Activated B cell treated with CpG ODN at 0.5 μM for 24 hours (primary cell): ENCODE data around the gene PGF. TPM values are rescaled to one million over a fixed set of nuclear protein-coding genes. Genes with fewer than 3 reads are reported as not detected.

ENCODE experiments used
- ATAC-seq: fragments of 200-7000 bp; cut with Tn5 transposase; one replicate; pipeline ENCODE4 v1.10.0; 2021; ENCODE audit warnings: low read depth, mild to moderate bottlenecking, moderate library complexity
- CTCF ChIA-PET: fragments of 350-600 bp; sonication (Branson Sonifier 250); formaldehyde crosslinking; loops from one replicate; lab custom pipeline; 2021; ENCODE audit warnings: antibody characterized with exemption; lab: Charles Lee
- POLR2A ChIA-PET: fragments of 350-600 bp; sonication (Branson Sonifier 250); formaldehyde crosslinking; loops from one replicate; lab custom pipeline; 2021; ENCODE audit warnings: antibody characterized with exemption; lab: Charles Lee
- DNase-seq: peaks from one replicate; pipeline ENCODE4 v3.0.0; 2022
- H3K27ac Mint-ChIP-seq: one replicate; pipeline ENCODE4 v1.8.0; 2020; ENCODE audit warnings: mixed read lengths
- H3K27me3 Mint-ChIP-seq: one replicate; pipeline ENCODE4 v1.8.0; 2021; ENCODE audit warnings: mixed read lengths
- H3K36me3 Mint-ChIP-seq: one replicate; pipeline ENCODE4 v1.8.0; 2021; ENCODE audit warnings: low read depth, mixed read lengths
- H3K4me1 Mint-ChIP-seq: one replicate; pipeline ENCODE4 v1.8.0; 2021; ENCODE audit warnings: mixed read lengths
- H3K4me3 Mint-ChIP-seq: one replicate; pipeline ENCODE4 v1.8.0; 2020; ENCODE audit warnings: mild to moderate bottlenecking, mixed read lengths
- H3K9me3 Mint-ChIP-seq: one replicate; pipeline ENCODE4 v1.8.0; 2020; ENCODE audit warnings: mixed read lengths
- intact Hi-C: fragments of 100-400 bp; cut with micrococcal nuclease; formaldehyde crosslinking; loops from one replicate; pipeline ENCODE4 v1.15.1; 2024
- total RNA-seq: library from RNA; stranded (reverse); gene quantifications from 2 replicates; pipeline ENCODE4 v1.2.3, GENCODE V29; 2022
- TF ChIP-seq, protein P1 (sequence below): fragments of 200-600 bp; IDR thresholded peaks from one replicate; pipeline ENCODE4 v1.8.0; 2022; ENCODE audit warnings: antibody characterized with exemption, mild to moderate bottlenecking

The PGF gene
- total RNA-seq, 1 donor from 2014 or later, result not detected

DNA sequence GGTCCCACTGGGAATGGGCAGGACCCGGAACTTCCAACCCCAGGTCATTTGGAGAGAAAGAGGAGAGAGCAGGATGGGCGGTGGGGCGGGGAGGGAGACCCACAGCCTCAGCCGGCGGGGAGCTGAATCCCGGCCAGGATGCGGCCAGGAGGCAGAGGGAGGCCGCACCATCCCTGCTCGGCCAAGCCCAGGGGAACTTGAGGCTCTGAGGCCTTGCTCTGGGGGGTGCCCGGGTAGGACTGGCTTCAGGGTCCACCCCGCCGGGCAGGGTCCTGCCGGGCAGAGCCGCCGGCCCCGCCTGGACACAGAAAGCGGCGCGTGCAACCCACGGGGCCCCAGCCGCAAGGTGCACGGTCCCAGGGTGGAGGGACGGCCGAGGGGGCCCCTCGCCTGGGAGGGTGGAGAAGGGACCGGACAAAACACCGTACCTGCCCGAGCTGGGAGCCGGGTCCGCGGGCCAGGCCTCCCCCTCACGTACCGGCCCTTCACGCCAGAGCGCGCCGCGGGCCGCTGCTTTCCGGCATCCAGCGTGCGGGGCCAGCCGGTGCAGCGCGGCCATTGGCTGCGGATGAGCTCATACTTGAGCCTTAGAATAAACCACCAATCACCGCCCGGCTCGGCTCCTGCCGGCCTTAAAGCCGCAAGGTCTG is 32.5 kb downstream of the PGF start, which contains the start of gene RPS6KL1:
Gene RPS6KL1 (minus strand): TSS at position 509 of the 650 bp plus-strand sequence. CDS start 1,719 bp downstream, outside the sequence.
- H3K27ac Mint-ChIP-seq, result no peak within 1 kb of the TSS
- intact Hi-C loops, result loop anchor here (1.0 kb wide), 2 partner anchors 17 to 42 kb away; partner anchors contain the start of gene DLST
- POLR2A ChIA-PET, result interaction anchor here (0.6 to 2.0 kb wide), 10 partner anchors 8 to 625 kb away, joined by 3 to 11 read pairs (median 3); partner anchors contain the start of genes EIF2B2 and ZC2HC1C

DNA sequence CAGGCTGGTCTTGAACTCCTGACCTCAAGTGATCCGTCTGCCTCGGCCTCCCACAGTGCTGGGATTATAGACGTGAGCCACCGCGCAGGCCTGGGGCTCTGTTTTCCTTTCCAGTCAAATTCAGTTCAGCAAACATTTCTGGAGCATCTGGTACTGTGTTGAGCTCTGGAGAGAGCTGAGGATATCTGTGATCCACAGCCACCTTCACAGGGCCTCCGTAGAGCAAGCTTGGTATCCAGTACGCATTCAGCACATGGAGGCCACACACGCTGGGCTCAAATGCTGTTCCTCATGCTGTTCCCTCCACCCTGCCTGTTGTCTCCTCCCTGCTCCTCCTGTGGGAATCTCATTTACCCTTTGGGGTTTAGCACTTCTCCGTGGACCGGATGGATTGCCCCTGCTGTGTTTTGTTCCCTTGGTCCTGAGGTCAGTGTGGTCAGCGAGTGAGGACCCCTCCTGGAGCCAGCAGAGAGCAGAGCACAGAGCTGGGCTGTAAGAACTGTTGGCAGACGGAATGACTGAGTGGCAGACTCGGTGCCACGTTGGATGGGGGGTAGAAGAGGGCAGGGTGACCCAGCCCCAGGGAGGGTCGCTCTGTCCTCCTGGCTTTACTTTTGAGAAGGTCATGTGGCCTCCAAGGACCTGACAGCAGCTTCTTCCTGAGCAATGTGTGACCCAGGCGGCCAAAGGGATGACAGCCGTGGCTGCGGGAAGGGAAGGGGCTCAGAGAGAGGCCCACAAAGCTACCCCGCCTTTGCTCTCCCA is 33.2 kb downstream of the PGF start:
- Mint-ChIP-seq H3K27ac (no peak overlapping the region), H3K9me3 (no peaks in the 10 kb centered on the region), H3K4me3 (peak overlapping the region; percentile 63), H3K27me3 (peaks cover 2% of the 10 kb centered on the region), H3K4me1 (peaks cover 8% of the 10 kb centered on the region), H3K36me3 (no peaks in the 10 kb centered on the region)
- POLR2A ChIA-PET, result interaction anchor here (0.6 to 2.0 kb wide), 5 partner anchors 18 to 147 kb away, joined by 3 to 8 read pairs (median 4); partner anchors contain the start of gene ZC2HC1C
- CTCF ChIA-PET, result interaction anchor here (0.9 to 2.1 kb wide), 4 partner anchors 17 to 166 kb away, joined by 3 to 7 read pairs (median 5); no protein-coding TSS in a partner anchor
- ATAC-seq (no peak), DNase-seq (no peak)
- intact Hi-C loops, result no loop called here
- TF ChIP-seq, protein P1, sequence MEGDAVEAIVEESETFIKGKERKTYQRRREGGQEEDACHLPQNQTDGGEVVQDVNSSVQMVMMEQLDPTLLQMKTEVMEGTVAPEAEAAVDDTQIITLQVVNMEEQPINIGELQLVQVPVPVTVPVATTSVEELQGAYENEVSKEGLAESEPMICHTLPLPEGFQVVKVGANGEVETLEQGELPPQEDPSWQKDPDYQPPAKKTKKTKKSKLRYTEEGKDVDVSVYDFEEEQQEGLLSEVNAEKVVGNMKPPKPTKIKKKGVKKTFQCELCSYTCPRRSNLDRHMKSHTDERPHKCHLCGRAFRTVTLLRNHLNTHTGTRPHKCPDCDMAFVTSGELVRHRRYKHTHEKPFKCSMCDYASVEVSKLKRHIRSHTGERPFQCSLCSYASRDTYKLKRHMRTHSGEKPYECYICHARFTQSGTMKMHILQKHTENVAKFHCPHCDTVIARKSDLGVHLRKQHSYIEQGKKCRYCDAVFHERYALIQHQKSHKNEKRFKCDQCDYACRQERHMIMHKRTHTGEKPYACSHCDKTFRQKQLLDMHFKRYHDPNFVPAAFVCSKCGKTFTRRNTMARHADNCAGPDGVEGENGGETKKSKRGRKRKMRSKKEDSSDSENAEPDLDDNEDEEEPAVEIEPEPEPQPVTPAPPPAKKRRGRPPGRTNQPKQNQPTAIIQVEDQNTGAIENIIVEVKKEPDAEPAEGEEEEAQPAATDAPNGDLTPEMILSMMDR, result no peak

More for the DNA sequence above, 32.5 kb downstream of the PGF start, which contains the start of gene RPS6KL1:
- no peaks in the 10 kb centered on the region for H3K9me3 Mint-ChIP-seq
- peaks cover 8% of the 10 kb centered on the region for H3K4me1 Mint-ChIP-seq
- ATAC-seq (peak; percentile 98), DNase-seq (peak; percentile 59)
- no peaks in the 10 kb centered on the region for H3K36me3 Mint-ChIP-seq
- CTCF ChIA-PET, result interaction anchor here (0.9 to 2.1 kb wide), 5 partner anchors 18 to 166 kb away, joined by 3 to 7 read pairs (median 5); no protein-coding TSS in a partner anchor
- peaks cover 2% of the 10 kb centered on the region for H3K27me3 Mint-ChIP-seq
- H3K4me3 Mint-ChIP-seq, result peak within 1 kb of the TSS; percentile 69
- TF ChIP-seq, protein P1, result no peak

DNA sequence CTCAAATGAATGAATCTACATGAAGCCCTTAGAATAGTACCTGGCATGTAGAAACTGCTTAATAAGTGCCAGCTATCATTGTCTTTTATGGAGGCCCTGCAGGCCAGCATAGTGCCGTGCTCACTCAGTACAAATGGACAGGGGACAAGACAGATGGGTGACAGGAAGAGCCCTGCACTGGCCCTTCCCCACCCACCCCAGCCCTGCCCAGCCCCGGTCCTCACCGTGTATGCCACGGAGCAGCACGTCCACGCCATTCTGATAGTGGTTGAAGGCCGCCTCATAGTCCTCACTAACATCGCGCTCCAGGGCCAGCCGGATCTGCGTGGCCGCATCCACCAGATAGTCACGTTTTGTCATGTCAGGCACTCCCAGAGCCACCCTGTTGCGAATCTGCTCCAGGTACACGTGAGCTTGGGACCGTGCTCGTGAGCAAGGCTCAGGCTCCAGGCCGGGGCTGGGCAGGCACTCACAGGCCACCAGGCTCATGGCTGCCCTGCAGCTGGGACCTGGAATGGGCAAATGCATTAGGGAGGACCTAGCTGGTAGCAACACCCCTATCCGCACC is 34.3 kb downstream of the PGF start:
- Mint-ChIP-seq H3K9me3 (no peaks in the 10 kb centered on the region), H3K27me3 (no peaks in the 10 kb centered on the region), H3K36me3 (no peaks in the 10 kb centered on the region), H3K4me3 (no peak overlapping the region), H3K27ac (no peak overlapping the region), H3K4me1 (peaks cover 8% of the 10 kb centered on the region)
- ChIA-PET CTCF (no interaction called here), POLR2A (no interaction called here)
- TF ChIP-seq, protein P1, result no peak
- ATAC-seq (no peak), DNase-seq (no peak)
- intact Hi-C loops, result no loop called here

DNA sequence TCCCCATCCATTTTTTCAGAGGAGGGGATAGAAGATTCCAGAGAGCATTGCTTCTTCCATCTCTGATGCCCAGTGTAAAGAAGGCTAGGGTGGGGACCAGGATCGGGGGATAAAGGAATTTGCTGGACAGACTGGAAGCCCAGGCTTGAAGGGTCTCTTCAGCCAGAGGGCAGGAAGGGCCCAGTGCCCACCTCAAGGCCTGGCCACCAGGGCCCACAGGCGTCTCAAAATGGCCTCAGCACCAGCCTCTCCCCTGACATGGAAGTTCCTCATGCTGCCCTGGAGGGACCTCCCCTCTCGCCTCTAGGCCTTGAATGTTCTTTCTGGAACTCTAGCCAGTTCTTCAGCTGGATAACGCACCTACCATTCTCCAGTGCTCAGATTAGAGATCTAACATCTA is 35.1 kb downstream of the PGF start:
- Mint-ChIP-seq H3K27me3 (no peaks in the 10 kb centered on the region), H3K4me1 (peaks cover 8% of the 10 kb centered on the region), H3K27ac (no peak overlapping the region), H3K9me3 (no peaks in the 10 kb centered on the region), H3K36me3 (no peaks in the 10 kb centered on the region), H3K4me3 (no peak overlapping the region)
- ATAC-seq, result no peak
- POLR2A ChIA-PET, result no interaction called here
- intact Hi-C loops, result no loop called here
- no peak for DNase-seq
- TF ChIP-seq, protein P1, result no peak
- CTCF ChIA-PET, result no interaction called here
